OCI-LY1 (cell line): ENCODE data around the gene DDX24.

Source experiments
- EZH2 ChIP-seq: fragments of 200-600 bp; sonication (generic), shearing (Covaris generic); IDR thresholded peaks from 2 replicates; pipeline ENCODE4 v1.8.0; 2017; ENCODE audit warnings: borderline replicate concordance, mixed run types, mild to moderate bottlenecking, antibody characterized with exemption, low read length, moderate library complexity, mixed read lengths
- TF ChIP-seq, protein P1 (sequence below): fragments of 200-600 bp; sonication (generic), shearing (Covaris generic); IDR thresholded peaks from 2 replicates; pipeline ENCODE4 v1.5.1; 2017; ENCODE audit warnings: mild to moderate bottlenecking, antibody characterized with exemption, low read length, moderate library complexity, mixed read lengths

DNA sequence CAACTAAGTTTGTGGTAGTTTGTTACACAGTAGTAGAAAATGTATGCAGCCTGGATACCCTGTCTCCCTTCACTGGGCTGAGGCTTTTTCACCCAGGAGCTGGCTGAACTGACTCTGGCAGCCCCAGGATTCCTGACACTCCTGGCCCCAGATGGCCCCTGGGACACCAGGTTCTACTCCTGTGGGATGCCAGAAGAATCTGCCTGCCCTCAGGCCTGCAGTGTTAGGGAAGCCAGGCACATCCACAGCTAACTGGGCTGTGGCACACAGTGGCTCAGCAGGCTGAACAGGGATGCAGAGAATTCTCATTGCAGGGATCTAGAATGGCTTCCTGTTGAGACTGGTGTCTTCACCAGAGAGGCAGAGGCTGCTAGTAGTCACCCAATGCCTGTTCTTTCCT lies 38.1 kb upstream of the DDX24 start:
- TF ChIP-seq, protein P1, sequence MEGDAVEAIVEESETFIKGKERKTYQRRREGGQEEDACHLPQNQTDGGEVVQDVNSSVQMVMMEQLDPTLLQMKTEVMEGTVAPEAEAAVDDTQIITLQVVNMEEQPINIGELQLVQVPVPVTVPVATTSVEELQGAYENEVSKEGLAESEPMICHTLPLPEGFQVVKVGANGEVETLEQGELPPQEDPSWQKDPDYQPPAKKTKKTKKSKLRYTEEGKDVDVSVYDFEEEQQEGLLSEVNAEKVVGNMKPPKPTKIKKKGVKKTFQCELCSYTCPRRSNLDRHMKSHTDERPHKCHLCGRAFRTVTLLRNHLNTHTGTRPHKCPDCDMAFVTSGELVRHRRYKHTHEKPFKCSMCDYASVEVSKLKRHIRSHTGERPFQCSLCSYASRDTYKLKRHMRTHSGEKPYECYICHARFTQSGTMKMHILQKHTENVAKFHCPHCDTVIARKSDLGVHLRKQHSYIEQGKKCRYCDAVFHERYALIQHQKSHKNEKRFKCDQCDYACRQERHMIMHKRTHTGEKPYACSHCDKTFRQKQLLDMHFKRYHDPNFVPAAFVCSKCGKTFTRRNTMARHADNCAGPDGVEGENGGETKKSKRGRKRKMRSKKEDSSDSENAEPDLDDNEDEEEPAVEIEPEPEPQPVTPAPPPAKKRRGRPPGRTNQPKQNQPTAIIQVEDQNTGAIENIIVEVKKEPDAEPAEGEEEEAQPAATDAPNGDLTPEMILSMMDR: no peak
- TF ChIP-seq EZH2: no peak
